Measurements from ENCODE around the gene PRR14L.
"Not testable (repeated sequence)": the region's sequence is repeated elsewhere in the genome, so short reads cannot be mapped to it uniquely, and the experiment has no call there.

The PRR14L gene

DNA sequence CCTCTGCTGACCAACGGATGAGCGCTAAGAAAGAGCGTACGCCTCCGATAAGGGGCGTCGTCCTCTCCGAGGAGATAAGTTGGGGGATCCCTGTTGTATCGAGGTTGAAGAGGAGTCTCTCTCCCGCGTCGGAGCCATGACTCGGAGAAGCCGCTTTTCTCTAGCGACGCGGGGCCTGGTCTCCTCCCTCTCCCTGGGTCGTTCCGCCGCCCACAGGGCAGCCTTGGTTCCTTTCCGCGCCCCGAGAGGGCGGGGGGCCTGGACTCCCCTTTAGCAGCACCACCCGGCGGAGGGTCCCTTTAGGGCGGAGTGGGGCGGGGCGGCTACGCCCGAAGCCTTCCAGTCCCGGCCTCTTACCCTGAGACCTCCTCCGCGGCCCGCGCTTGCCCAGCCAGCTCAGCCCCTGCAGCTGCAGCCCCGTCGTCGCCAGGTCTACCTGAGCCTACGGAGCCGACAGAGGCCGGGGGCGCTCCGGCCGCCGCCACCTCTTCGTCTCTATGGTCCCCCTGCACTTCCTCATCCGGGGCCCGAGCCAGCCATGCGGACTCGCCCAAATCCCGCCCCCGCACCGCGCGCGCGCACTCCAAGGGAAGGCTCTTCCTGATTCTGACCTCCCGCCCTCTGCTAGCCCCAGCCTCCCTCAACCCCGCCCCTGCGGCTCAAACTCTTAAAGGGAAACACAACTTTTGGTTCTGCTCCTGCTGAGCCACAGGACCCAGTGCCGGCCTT is at the start of gene PRR14L:
PRR14L (minus strand) TSS at position 497 of the 729 bp plus-strand sequence. CDS start 11,272 bp downstream, outside the sequence.
- peak; percentile 99 for DNase-seq

DNA sequence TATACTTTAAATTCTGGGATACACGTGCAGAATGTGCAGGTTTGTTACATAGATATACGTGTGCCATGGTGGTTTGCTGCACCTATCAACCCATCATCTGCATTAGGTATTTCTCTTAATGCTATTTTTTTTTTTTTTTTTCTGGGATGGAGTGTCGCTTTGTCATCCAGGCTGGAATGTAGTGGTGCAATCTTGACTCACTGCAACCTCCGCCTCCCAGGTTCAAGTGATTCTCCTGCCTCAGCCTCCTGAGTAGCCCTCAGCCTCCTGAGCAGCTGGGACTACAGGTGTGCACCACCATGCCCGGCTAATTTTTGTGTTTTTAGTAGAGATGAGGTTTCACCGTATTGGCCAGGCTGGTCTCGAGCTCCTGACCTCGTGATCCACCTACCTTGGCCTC is 49.4 kb upstream of the PRR14L start:
- not testable (repeated sequence) for DNase-seq

DNA sequence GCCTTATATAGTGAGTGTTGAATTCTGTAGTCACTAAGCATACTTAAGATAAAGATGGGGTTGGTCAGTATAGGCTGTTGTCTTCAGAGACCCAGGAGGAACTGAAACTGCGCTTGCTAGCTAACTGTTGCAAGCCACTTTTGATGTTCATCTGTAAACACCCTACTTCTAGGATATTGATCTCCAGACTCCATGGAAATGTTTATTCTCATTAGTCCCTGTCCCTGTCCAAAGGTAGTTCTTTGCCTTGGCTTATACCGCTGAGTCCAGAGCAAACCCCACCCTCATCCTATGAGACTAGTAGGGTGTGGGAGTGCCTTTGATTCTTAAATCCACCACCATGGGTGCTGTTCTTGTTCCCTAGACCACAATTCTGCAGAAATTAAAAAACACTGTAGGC is 40.3 kb upstream of the PRR14L start:
- DNase-seq, result no peak

DNA sequence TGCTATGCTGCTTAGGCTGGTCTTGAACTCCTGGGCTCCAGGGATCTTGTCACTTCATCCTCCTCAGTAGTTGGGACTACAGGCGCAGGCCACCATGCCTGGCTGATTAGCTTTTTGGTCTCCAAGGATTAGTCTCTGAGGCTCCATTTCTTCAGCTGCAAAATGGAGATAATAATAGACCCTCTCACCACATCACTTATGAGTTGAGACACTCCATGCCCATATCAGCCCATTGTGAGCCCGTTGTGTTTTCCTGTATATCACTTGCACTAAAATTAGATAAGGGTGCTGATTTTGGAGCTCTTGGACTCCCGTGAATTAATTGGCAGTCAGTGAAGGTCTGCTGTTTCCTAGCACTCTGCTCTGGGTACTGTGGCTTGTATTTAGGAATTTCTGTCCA is 39.9 kb upstream of the PRR14L start:
- no peak for DNase-seq

DNA sequence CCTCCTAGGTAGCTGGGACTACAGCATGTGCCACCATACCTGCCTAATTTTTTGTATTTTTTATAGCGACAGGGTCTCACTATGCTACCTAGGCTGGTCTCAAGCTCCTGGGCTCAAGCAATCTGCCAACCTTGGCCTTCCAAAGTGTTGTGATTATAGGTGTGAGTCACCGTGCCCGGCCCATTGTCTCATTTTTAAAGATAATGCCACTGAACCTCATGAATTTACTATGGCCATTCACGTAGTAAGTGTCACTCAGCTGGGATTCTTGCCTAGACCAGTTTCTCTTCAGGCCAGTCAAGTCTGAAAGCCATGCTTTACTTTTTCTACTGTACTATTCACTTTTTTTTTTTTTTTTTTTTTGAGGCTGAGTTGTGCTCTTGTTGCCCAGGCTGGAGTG is 26.3 kb upstream of the PRR14L start:
- no peak for DNase-seq

DNA sequence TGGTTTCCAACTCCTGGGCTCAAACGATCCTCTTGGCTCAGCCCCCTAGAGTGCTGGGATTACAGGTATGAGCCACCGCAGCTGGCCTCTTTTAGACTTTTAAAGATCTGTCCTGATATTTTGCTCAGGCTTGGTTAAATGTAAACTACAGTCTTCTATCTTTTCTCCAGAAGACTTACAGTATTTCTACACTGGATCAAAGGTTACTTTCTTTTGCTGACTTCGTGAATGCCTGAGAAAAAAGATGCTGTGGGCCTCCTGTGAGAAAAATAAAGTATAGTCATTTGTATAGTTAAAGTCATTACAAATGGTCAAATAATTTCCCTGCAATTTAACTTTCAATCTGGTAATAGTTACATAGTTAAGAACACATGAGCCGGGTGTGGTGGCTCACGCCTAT is 23.5 kb upstream of the PRR14L start:
- DNase-seq, result no peak

DNA sequence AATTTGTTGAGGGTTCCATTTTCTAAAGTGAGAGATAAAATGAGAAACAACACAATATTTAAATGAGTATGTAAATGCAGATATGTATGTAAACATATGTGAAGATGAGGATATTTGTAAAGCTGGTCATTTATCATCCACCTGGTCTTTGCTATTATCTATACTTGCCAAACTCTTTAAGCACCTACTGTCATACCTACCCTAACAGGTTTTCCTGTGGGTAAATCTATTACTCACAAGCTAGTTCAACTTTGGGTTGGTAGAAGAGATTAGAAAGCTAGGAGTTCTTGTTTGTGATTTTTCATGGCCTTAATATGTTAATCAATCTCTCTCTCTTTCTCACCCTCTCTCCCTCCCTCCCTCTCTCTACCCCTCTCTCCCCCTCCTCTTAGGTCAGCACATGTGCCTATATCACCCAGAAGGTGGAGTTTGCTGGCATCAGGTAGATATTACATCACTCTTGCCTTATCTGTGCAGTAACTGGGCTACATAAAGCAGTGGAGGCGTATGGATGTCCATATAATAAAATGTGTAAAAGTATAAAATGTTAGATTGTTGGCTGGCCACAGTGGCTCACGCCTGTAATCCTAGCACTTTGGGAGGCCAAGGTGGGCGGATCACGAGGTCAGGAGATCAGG is 18.6 kb upstream of the PRR14L start:
- no peak for DNase-seq

DNA sequence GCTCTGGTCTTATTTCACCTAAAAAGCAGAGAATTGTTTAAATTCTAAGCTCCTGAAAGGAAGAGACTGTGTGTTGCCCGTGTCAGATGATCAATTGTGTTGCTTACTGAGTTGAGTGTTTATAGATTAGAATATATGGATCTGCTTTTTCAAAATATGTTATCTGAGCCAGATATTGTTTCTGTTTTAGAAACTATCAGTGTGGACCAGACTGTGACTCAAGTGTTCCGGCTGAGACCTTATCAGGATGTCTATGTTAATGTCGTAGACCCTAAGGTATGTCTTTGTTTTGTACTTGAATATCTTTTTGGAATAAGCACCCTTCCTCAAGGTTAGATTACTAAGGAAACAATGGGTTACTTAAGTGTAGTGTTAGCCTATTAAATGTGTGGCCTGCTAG is 14.9 kb upstream of the PRR14L start:
- DNase-seq, result no peak

DNA sequence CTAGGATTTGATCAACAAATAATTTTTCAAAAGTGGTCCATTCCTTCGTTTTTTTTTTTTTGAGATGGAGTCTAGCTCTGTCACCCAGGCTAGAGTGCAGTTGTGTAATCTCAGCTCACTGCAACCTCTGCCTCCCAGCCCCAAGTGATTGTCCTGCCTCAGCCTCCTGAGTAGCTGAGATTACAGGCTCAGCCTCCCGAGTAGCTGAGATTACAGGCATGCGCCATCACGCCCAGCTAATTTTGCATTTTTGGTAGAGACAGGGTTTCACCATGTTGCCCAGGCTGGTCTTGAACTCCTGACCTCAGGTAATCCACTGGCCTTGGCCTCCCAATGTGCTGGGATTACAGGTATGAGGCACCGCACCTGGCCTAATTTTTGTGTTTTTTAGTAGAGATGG is 8.9 kb upstream of the PRR14L start:
- not testable (repeated sequence) for DNase-seq

DNA sequence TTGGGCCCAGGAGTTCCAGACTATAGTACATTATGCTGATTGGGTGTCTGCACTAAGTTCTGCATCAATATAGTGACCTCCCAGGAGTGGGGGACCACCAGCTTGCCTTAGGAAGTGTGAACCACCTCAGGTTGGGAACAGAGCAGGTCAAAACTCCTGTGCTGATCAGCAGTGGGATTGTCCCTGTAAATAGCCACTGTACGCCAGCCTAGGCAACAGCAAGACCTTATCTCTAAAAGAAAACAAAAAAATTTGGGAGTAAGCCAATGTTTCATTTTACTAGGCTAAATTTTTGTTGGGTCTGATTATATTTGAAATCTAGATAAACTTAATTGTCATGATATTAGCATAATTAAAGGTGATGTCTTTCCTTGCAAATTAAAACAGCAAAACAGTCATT is 7.3 kb upstream of the PRR14L start:
- no peak for DNase-seq

DNA sequence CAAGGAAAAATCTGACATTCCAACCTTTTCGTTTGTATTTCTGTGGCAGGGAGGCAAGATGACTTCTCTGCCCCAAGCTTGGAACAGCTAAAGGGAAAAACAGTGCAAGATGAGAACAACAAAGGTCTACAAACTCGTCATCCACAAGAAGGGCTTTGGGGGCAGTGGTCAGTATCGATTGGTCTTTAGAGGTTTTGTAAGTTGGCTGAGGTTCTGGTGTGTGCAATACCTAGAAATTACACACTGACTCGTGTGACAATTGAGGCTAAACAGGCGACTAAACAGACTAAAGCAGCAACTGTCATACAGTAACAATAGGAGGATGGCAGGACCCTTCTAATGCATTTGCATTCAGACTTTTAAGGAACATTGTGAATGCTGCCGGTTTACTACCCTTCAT is 4.9 kb upstream of the PRR14L start:
- DNase-seq, result no peak

DNA sequence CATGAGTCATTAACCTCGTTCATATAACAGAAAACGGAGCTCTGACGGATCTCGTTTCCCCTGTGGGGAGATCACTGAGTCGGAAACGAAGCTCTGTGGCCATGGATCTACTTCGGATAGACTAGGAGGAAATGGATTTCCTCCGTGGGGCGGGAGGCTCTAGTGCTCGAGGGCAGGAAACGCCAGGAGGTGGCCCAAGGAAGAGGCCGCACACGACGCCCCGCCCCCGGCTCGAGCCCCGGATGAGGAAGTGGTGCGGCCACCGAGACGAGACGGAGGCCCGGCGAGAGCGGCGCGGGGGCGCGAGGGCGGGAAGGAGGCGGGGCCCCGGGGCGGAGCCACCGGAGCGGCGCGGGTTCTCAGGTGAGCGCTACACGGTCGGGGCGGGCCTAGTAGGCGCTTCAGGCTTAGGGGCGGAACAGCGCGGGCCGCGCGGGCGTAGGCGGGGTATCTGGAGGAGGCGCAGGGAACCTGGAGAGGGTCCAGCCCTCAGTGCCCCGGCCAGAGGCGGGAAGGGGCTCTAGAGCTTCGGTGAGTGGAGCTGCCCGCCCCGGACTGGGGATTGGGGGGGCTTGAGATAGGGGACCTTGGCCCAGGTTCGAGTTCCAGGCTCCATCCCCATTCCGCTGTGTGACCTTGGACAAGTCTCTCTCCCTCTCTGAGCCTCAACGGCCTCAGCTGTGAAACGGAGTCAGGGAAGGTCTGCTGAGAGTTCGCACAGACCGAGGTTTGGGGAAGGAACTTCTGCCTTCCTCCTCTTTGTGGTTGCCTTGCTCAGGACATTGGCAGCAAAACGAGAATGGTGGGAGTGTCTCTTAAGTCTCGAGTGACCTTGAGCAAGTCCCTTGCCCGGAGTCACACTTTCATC is 3.9 kb upstream of the PRR14L start, which contains the start of gene DEPDC5:
DEPDC5 (plus strand) TSS at position 386 of the 868 bp plus-strand sequence. CDS start 903 bp downstream, outside the sequence.
- peak; percentile 95 for DNase-seq

DNA sequence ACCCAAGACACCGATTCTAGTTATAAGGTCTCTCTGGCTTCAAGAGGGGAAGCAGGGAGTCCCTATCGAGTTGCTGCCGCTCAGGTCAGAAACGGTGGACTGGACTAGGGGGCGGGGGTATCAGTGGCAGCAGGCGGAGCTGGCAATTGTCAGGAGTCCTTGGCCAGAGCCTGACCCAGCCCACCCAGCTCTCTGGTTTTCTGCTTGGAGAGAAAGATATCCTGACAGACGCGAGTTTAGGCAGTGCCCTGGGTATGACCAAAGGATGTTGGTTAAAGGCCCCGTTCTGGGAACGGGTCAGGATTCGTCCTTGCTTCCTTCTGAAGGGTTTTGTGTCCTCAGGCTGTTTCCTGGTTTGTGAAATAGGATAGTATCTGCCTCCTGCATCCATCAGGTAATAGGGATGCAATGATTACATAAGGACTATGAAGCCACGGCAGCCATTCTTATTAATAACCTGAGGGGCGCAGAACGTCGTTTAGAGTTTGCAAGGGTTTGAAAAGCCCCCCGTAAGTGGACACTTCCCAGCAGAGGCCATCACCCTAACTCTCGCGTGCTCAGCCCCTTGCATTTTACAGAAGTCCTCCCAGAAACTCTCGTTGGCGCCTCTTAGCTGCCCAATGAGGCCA is 3.2 kb upstream of the PRR14L start:
- DNase-seq, result no peak

DNA sequence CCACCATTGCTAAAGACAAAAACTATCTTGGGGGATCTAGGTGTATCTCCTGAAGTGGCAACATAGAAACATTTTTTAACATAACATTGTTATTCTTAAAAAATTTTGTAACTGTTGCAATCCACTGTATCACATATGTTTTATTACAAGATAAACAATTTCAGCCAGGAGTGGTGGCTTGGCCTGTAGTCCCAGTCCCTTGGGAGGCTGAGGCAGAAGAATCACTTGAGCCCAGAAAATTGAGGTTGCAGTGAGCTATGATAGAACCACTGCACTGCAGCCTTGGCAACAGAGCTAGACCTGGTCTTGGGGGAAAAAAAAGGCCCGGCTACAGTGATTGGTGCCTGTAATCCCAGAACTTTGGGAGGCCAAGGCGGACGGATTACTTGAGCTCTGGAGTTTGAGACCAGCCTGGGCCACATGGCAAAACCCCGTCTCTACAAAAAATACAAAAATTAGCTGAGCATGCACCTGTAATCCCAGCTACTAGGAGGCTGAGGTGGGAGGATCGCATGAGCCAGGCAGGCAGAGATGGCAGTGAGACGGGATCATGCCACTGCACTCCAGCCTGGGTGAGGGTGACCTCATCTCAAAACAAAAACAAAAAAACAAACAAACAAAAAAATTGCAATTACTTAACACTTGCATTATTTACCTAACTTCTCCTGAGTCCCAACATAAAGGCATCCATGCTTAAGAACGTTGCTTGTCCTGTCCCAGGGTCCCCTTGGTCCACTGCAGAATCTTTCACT is 2.3 kb upstream of the PRR14L start:
- DNase-seq, result no peak

DNA sequence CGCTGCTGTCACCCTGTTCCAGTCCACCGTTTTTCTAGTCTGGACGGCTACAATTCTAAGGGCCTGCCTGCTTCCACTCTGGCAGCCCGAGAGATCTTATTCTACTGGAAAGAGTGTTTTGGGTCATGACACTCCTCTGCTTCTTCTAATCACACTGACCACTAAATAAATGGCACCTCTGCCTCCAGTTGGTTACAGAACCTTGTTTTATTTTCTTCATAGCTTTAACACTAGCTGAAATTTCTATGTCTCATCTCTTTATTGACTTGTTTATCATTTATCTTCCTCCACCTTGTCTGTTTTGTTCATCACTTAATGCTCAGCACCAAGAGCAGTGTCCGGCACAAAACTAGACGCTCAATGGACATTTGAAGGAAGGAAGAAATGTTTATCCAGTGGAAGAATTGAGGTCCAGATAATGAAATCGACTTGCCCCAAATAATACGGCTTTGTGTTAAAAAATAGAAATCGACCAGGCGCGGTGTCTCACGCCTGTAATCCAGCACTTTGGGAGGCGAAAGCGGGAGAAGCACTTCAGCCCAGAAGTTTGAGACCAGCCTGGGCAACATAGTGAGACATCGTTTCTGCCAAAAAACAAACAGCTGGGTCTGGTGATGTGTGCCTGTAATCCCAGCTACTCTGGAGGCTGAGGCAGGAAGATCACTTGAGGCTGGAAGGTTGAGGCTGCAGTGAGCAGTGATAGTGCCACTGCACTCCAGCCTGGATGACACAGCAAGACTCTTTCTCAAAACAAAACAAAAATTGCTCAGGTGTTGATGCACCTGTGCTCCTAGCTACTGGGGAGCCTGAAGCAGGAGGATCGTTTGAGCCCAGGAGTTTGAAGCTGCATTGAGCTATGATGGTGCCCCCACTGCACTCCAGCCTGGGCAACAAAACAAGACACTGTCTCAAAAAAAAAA is 693 bp upstream of the PRR14L start:
- no peak for DNase-seq

DNA sequence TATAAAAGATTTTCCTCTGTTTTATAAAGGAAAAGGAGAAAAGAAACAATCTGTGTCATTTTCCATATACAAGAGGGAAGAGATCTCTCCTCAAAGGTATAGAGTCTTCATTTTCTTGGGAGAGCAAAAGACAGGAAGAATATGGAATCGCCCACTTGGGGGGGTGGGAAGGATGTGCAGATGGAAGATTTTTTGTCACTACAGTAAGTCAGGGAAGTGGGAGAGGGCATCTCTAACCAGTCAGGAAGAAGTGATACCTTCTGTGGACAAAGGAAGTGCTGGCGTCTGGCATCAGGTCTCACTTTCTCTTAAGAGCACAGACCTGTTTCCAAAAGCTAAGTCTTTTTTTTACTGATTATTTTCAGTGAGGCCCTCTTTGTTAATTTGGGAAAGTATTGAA is 1.4 kb downstream of the PRR14L start:
- DNase-seq, result no peak

DNA sequence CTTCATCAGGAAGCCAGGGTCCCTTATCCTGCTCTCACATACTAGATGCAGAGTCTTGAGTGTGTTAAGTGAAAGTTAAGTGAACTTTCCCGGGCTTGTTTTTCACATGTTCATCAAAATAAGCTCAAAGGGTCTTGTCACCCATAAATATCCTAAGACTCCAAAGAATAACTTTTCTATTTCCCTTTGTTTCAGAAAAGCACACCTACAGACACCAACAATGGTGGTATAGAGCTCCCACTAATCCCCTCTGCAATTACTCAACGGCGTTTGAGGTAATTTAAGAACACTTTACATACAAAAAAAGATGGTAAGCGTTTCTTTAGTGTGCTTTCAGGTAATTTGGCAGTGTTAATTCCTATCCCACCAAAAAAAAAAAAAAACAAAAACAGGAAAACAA is 2.5 kb downstream of the PRR14L start:
- no peak for DNase-seq

DNA sequence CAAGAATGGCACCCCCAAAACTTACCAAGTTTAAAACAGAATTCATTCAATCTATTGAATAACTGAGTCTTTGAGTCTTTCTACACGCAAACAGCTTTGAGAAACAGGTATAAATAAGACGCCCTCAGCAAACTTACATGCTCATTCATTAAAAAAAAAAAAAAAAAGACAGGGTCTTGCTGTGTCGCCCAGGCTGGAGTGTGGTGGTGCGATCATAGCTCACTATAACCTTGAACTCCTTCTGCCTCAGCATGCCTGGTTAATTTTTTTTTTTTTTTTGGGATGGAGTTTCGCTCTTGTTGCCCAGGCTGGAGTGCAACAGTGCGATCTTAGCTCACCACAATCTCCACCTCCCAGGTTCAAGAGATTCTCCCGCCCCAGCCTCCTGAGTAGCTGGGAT is 6.1 kb downstream of the PRR14L start:
- no peak for DNase-seq

DNA sequence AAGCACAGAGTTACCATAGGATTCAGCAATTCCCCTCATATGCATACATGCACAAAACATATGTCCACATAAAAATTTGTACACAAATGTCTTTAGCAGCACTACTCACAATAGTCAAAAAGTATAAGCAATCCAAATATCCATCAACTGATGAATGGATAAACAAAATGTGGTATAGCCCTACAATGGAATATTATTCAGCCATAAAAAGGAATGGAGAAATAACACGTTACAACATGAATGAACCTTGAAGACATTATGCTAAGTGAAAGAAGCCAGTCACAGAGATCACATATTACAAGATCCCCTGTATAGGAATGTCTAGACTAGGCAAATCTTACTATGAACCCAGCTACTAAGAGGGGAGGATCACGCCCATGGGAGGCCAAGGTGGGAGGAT is 7.2 kb downstream of the PRR14L start:
- DNase-seq, result no peak

DNA sequence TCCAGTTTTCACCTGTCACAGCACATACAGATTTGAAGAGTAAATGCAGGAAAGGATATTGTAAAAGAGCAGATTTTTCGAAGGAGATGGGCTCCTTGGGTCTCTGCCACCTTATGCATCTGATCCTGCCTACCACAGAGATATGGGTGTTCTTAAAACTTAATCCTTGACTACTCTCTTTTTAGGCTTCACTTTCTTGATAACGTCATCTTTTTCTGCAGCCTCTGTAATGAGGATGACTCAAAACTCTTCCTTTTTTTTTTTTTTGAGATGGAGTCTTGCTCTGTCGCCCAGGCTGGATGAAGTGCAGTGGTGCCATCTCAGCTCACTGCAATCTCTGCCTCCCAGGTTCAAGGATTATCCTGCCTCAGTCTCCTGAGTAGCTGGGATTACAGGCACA is 7.8 kb downstream of the PRR14L start:
- no peak for DNase-seq

DNA sequence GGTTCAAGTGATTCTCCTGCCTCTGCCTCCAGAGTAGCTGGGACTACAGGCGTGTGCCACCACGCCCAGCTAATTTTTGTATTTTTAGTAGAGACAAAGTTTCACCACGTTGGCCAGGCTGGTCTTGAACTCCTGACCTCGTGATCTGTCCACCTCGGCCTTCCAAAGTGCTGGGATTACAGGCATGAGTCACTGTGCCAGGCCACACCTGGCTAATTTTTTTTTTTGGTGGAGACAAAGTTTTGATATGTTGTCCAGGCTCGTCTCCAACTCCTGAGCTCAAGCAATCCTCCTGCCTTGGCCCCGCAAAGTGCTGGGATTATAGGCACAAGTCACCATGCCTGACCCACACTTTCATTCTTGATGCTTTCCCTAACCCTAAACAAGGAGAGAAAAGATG is 9.6 kb downstream of the PRR14L start:
- not testable (repeated sequence) for DNase-seq

Measured in activated gamma-delta T cell treated with Interleukin-2 at 50 U/mL for 16 hours (primary cell).